GM21526 (cell line): Measurements from ENCODE around the gene NAB2.
"Not testable (repeated sequence)": the region's sequence is repeated elsewhere in the genome, so short reads cannot be mapped to it uniquely, and the experiment has no call there.

Source experiments
- ATAC-seq: cut with Tn5 transposase; IDR thresholded peaks from one replicate; pipeline ENCODE4 v1.9.1; 2021; ENCODE audit warnings: moderate library complexity; ENCODE audit not compliant: unreplicated experiment, low FRiP score

Gene NAB2

GRCh38 chr12:57088354-57089270 is at the start of gene NAB2:
Gene NAB2 (plus strand): TSS chr12:57089114. CDS start chr12:57089272, 158 bp downstream.
- peak; percentile 49 for ATAC-seq

- ATAC-seq, result no peak
These were observed 48.7 kb upstream of the NAB2 start for GRCh38 chr12:57040211-57040610.

- ATAC-seq, result no peak
These were observed 48.2 kb upstream of the NAB2 start for GRCh38 chr12:57040750-57041149.

- ATAC-seq, result no peak
These were observed 46.2 kb upstream of the NAB2 start for GRCh38 chr12:57042695-57043094.

DNA sequence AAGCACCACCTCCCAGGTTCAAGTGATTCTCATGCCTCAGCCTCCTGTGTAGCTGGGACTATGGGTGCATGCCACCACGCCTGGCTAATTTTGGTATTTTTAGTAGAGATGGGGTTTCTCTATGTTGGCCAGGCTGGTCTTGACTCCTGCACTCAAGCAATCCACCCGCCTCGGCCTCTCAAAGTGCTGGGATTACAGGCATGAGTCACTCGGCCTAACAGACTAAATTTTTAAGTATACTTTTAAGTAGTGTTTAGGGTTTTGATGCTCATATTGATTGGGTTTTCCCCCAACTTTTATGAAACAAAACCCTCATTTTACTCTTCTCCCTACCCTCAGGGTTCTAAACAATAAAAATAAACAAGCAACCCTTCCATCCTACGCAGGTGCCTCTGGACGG is 44.4 kb upstream of the NAB2 start:
- no peak for ATAC-seq

DNA sequence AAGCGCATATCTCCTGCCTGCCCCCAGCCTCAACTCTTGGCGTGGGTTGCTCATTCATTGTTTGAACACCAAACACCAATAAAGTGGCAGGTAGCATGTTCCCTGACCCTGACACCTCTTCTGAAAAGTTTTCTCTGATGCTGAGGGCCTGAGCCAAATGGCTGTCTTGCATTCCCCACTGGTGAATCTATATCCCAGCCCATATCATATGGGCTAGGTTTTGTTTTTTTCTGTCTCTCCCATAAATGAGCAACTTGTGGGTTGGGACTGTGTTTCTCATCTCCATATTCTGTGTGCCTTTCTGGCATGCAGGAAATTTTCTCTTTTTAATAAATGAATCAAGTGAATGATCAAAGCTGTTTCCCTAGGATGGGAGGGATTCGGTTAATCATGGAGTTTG is 44.0 kb upstream of the NAB2 start:
- ATAC-seq, result no peak

- ATAC-seq, result no peak
These were observed 42.7 kb upstream of the NAB2 start for GRCh38 chr12:57046086-57046791.

DNA sequence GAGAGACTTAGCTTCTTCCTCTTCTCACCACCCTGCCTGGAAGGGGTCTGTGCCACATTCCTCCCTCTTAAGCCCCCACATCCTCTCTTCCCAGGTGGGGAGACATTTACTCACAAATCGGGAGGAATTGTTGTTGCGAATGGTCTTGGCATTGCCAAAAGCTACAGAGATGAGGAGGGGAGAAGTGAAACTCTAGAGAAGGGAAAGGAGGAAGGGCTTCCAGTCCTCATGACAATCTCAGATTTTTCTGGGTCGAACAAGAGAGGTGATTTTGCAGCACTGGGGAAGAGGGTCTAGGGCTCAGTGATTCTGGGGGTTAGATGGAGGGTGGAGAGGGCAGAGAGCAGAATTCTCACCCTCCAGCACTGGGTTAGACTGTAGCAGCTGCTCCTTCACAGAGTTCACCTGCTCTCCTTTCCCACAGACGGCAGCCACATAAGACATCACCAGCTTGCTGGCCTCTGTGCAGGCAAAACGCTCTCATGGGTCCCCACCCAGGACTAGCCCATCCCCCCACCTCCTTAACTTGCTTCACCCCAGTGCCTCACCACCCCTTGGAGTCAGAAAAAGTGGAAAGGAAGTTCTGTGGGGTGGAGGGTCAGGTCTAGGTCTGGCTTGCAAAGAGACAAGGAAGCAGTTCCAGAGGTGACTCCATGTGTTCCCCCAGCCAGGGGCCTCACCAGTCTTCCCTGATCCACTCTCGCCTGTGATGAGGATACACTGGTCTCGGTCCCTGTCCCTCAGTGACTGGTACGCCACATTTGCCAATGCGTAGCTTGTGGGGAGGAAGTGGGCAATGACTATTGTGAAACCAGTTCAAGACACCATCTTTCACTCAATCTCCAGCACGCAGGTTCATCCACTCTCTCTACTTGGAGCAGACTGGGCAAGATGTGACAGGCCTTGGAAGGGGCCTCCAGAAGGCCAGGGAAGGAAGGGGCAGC is 41.7 kb upstream of the NAB2 start:
- no peak for ATAC-seq

DNA sequence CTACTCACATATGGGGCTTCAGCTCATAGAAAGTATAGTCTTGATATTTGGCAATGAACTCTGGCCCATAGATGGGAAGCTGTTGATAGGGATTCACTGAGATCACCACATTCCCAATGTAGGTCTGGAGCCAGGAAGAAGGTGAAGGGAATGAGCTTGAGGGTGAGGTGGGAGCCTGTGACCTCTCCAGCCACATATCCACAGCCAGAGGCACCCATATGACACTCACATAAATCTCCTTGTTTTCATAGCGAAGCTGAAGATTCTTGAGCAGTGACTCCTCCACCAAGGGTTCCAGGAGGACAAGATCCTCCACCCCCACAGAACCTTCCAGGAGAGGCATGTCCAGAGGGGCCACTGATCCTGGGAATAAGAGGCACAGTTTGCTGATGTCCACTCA is 40.9 kb upstream of the NAB2 start:
- no peak for ATAC-seq

DNA sequence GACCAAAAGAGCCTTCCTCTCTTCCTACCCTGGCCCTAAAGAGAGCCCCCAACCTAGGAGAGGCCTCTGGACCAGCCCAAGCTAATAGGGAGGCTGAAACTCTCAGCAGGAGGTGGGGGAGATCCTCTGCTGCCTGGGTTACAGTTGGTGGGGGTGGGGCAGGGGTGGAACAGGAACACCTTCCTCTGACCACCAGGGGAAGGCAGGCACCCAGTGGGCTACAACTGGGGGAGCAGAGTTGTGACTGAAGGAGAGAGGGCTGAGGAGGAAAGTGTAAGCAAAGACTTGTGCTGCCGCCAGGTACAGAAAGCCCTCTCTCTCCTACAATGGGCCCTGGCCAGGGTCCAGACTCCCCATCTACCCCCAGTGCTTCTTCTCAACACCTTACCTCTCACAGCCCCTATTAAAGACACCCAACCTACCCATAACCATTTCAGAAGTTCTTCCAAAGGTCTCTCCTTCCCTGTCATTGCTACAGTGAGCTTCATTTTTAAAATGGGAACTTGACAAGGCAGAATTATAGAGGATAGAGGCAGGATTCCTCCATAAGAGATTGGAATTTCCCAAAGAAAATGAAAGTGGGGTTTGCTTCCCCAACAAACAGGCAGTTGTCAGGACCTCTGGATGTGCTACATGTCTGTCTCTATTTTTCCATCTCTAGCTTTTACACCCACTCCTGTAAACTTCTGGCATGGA is 40.3 kb upstream of the NAB2 start:
- ATAC-seq, result no peak

- ATAC-seq, result no peak
These were observed 39.8 kb upstream of the NAB2 start for GRCh38 chr12:57049119-57049446.

- no peak for ATAC-seq
These were observed 39.0 kb upstream of the NAB2 start, which contains the start of gene MYO1A for GRCh38 chr12:57049890-57050289. Gene MYO1A (minus strand): TSS chr12:57050129. CDS start chr12:57048323, 1,806 bp downstream.

GRCh38 chr12:57051011-57051410 is 37.9 kb upstream of the NAB2 start:
- no peak for ATAC-seq

DNA sequence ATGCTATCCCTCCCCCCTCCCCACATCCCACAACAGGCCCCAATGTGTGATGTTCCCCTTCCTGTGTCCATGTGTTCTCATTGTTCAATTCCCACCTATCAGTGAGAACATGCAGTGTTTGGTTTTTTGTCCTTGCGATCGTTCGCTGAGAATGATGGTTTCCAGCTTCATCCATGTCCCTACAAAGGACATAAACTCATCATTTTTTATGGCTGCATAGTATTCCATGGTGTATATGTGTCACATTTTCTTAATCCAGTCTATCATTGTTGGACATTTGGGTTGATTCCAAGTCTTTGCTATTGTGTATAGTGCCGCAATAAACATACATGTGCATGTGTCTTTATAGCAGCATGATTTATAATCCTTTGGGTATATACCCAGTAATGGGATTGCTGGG is 35.8 kb upstream of the NAB2 start:
- ATAC-seq, result not testable (repeated sequence)

DNA sequence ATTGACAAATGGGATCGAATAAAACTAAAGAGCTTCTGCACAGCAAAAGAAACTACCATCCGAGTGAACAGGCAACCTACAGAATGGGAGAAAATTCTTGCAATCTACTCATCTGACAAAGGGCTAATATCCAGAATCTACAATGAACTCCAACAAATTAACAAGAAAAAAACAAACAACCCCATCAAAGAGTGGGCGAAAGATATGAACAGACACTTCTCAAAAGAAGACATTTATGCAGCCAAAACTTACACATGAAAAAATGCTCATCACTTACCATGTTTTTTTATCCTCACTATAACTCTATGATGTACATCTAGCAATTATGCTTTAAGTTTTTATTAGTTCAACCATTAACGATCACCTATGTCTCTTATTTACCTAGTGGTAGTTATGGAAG is 35.0 kb upstream of the NAB2 start:
- not testable (repeated sequence) for ATAC-seq

DNA sequence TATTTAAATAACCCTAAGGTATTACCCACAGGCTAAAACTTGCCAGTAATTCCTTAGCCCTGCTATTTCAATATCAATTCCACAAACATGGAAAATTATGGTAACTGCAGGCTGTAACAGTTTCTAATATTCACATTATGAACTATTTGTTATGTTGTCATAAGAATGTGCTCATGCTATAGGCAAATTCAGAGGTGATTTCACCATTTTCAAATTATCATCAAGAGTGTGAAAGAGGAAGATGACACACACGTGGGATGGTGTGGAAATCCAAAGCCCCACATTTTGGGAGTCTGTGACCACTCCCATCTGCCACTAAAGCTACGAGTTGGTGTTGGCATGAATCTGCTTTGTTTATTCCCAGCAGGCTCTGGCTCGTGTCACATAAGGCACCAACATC is 33.1 kb upstream of the NAB2 start:
- ATAC-seq, result no peak

DNA sequence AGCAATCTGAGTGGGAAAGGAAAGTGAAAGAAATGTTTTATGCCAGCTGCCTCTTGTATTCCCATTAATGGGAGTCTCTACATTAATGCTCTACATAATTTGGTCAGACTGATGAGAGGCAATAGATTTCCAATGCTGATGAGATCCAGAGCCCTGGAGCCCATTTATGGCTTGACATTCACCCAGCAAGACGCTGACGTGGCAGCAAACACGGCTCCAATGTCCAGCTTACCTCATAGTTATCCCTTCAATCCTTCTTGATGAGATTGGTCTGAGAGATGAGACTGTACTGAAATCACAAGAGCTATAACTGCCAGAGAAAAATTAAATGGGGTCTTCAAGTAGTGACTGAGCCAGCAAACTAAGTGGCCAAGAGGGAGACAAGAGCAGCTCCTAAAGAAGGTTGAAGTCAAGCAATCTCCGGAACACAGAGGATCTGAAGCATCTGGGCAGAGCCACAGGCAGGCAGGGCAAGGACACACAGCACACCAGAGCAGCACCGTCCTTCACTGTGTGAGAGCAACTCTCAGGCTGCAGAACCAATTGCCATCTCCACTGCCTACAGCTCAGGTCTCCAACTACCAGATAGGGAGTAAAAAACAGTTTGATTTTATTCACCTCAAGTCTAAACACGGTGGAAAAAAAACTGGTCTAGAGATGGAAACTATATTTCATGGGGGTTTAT is 31.7 kb upstream of the NAB2 start:
- no peak for ATAC-seq

DNA sequence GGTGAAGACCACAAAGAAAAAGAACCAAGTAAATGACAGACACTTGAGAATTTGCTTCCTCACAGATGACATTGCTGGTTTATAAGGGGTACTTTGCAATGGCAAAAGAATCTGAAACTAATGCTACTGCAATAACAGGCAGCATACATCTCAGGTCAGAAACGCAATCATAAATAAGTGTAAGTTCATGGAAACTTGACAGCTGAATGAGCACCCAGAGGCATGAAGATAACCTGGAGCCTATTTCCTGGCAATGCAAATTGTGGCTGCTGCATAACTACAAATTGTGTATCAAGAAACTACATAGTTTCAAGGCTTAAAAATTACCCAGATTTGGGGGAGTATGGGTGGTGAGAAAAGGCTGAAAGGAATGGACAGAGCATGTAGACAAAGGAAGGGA is 30.5 kb upstream of the NAB2 start:
- no peak for ATAC-seq

DNA sequence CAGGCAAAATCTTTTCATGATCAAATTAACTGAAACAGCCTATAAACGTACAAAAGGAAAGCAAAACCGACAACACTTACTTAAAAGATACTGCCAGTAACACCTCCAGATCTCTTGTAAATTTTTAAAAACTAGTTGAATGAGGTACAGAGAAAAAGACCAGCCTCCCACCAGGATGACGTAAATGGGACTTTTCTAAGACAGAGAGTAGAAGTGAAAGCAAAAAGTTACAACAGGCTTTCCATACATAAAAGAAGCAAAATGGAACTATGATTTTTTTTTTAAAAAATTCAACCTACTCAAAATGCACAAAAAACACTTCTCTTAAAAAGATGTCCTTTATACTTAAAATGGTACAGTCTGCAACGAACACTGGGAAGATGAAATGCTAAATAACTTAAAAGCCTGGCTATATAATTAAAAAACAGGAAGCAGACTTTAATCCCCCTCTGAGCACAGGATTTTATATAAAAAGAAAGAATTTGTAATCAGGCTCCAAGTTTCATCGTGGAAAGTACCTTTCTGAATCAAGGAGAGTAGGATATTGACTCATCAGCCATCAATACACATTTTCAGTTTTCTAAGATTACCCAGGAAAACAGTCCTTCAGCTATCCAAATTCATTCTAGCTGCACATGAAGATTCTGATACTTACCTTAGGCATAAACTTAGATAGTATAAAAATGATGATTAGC is 24.8 kb upstream of the NAB2 start:
- ATAC-seq, result peak; percentile 54
